ENCODE data around the gene TRABD2A. TPM values are rescaled to one million over a fixed set of nuclear protein-coding genes. Genes with fewer than 3 reads are reported as not detected.

TRABD2A gene
- total RNA-seq, 2 donors from 2014 or later: 4.8 to 7.7 TPM

- 89 to 96% methylated on average over 8 of the region's 8 CpGs for WGBS, 2 experiments (ENCODE audit: insufficient coverage in 1 of 2, insufficient read length in 1 of 2)
- Histone ChIP-seq H3K4me3 (ENCODE audit: low read length) (no peak overlapping the region), H3K36me3 (ENCODE audit: control insufficient read depth, insufficient read depth, low read length) (no peaks in the 10 kb centered on the region), H3K27me3 (ENCODE audit: control insufficient read depth, insufficient read depth, low read length, poor library complexity, severe bottlenecking) (no peaks in the 10 kb centered on the region), H3K27ac (ENCODE audit: low read depth, low read length) (no peak overlapping the region), H3K9me3 (ENCODE audit: control insufficient read depth, low read length) (no peaks in the 10 kb centered on the region), H3K9ac (ENCODE audit: extremely low read depth, low read length, poor library complexity, severe bottlenecking) (no peak overlapping the region), H3K4me1 (ENCODE audit: control insufficient read depth, insufficient read depth, low read length) (peaks cover 3% of the 10 kb centered on the region)
- Mint-ChIP-seq H3K36me3 (ENCODE audit: low read depth) (no peaks in the 10 kb centered on the region), H3K9me3 (no peaks in the 10 kb centered on the region), H3K27me3 (ENCODE audit: insufficient read depth) (peaks cover 27% of the 10 kb centered on the region), H3K4me1 (peaks cover 2% of the 10 kb centered on the region), H3K4me3 (no peak overlapping the region), H3K27ac (no peak overlapping the region)
- DNase-seq: peak; percentile 26
- no peak for TF ChIP-seq CTCF (conservative IDR thresholded peaks at IDR 0.05)
Observed at GRCh38 chr2:84899304-84900204, 18.7 kb upstream of the TRABD2A start.

GRCh38 chr2:84897773-84898172, 16.9 kb upstream of the TRABD2A start:
- no peak for TF ChIP-seq CTCF (conservative IDR thresholded peaks at IDR 0.05)
- Histone ChIP-seq H3K4me3 (ENCODE audit: low read length) (no peak overlapping the region), H3K27me3 (ENCODE audit: control insufficient read depth, insufficient read depth, low read length, poor library complexity, severe bottlenecking) (no peaks in the 10 kb centered on the region), H3K9ac (ENCODE audit: extremely low read depth, low read length, poor library complexity, severe bottlenecking) (no peak overlapping the region), H3K27ac (ENCODE audit: low read depth, low read length) (no peak overlapping the region), H3K4me1 (ENCODE audit: control insufficient read depth, insufficient read depth, low read length) (peaks cover 3% of the 10 kb centered on the region), H3K9me3 (ENCODE audit: control insufficient read depth, low read length) (no peaks in the 10 kb centered on the region), H3K36me3 (ENCODE audit: control insufficient read depth, insufficient read depth, low read length) (no peaks in the 10 kb centered on the region)
- 85 to 100% methylated on average over 1 of the region's 1 CpG for WGBS, 2 experiments (ENCODE audit: insufficient coverage in 1 of 2, insufficient read length in 1 of 2)
- Mint-ChIP-seq H3K36me3 (ENCODE audit: low read depth) (no peaks in the 10 kb centered on the region), H3K4me3 (no peak overlapping the region), H3K27me3 (ENCODE audit: insufficient read depth) (peaks cover 13% of the 10 kb centered on the region), H3K27ac (no peak overlapping the region), H3K9me3 (no peaks in the 10 kb centered on the region), H3K4me1 (peaks cover 8% of the 10 kb centered on the region)
- DNase-seq: no peak

GRCh38 chr2:84896567-84896966, 15.7 kb upstream of the TRABD2A start:
- Mint-ChIP-seq H3K27me3 (ENCODE audit: insufficient read depth) (peaks cover 6% of the 10 kb centered on the region), H3K27ac (no peak overlapping the region), H3K4me3 (no peak overlapping the region), H3K36me3 (ENCODE audit: low read depth) (no peaks in the 10 kb centered on the region), H3K4me1 (peaks cover 8% of the 10 kb centered on the region), H3K9me3 (no peaks in the 10 kb centered on the region)
- 94% methylated on average over 2 of the region's 2 CpGs; no CpG with 5 or more reads in 1 of the 2 experiments for WGBS, 2 experiments (ENCODE audit: insufficient coverage in 1 of 2, insufficient read length in 1 of 2)
- no peak overlapping the region for H3K27ac ChIP-seq (ENCODE audit: low read depth, low read length)
- peaks cover 3% of the 10 kb centered on the region for H3K4me1 ChIP-seq (ENCODE audit: control insufficient read depth, insufficient read depth, low read length)
- H3K9ac ChIP-seq (ENCODE audit: extremely low read depth, low read length, poor library complexity, severe bottlenecking): no peak overlapping the region
- DNase-seq: peak; percentile 3
- TF ChIP-seq CTCF (conservative IDR thresholded peaks at IDR 0.05): no peak
- H3K4me3 ChIP-seq (ENCODE audit: low read length): no peak overlapping the region
- no peaks in the 10 kb centered on the region for H3K27me3 ChIP-seq (ENCODE audit: control insufficient read depth, insufficient read depth, low read length, poor library complexity, severe bottlenecking)
- no peaks in the 10 kb centered on the region for H3K9me3 ChIP-seq (ENCODE audit: control insufficient read depth, low read length)
- H3K36me3 ChIP-seq (ENCODE audit: control insufficient read depth, insufficient read depth, low read length): no peaks in the 10 kb centered on the region

Measured in endodermal cell (in vitro differentiated cells).